H1 (cell line): ENCODE results near the gene PTCHD1.

Experiments
- ATF3 ChIP-seq: IDR thresholded peaks from 2 replicates; pipeline ENCODE4 v1.6.1; 2011; ENCODE audit warnings: low read depth, mild to moderate bottlenecking, low read length; ENCODE audit not compliant: insufficient read depth
- BACH1 ChIP-seq: IDR thresholded peaks from 2 replicates; pipeline ENCODE4 v1.6.1; 2012; ENCODE audit warnings: low read length, improper control_type of control experiment
- CEBPB ChIP-seq: IDR thresholded peaks from 2 replicates; pipeline ENCODE4 v1.6.1; 2012; ENCODE audit warnings: low read depth, low read length
- CTCF ChIP-seq, 3 experiments: IDR thresholded peaks; 1 replicate in 2 of 3; 2 replicates in 1 of 3; pipeline versions ENCODE4 v1.5.1 to v1.6.1; 2011; ENCODE audit warnings: low read length in 3 of 3, mild to moderate bottlenecking in 3 of 3, inconsistent platforms in 2 of 3, low read depth in 1 of 3, moderate library complexity in 1 of 3; ENCODE audit not compliant: insufficient read depth in 1 of 3; ENCODE audit errors: control extremely low read depth in 1 of 3
- HDAC2 ChIP-seq, 2 experiments: fragments of 300-600 bp in 1 of 2; sonication (generic) in 1 of 2; IDR thresholded peaks; 2 replicates each; pipeline ENCODE4 v1.6.1; 2011 to 2012; ENCODE audit warnings: low read depth in 2 of 2, low read length in 2 of 2, mild to moderate bottlenecking in 2 of 2, moderate library complexity in 2 of 2, borderline replicate concordance in 1 of 2, inconsistent platforms in 1 of 2
- JUND ChIP-seq: IDR thresholded peaks from 2 replicates; pipeline ENCODE4 v1.6.1; 2011; ENCODE audit warnings: mild to moderate bottlenecking, improper control_type of control experiment, low read length
- KDM1A ChIP-seq: fragments of 200-600, 300-600 bp; sonication (generic); IDR thresholded peaks from 2 replicates; pipeline ENCODE4 v1.7.1; 2016; ENCODE audit warnings: mild to moderate bottlenecking, low read length, borderline replicate concordance
- POLR2A ChIP-seq, 2 experiments: IDR thresholded peaks; 1 replicate in 1 of 2; 2 replicates in 1 of 2; pipeline ENCODE4 v1.6.1; 2011; ENCODE audit warnings: low read depth in 2 of 2, low read length in 2 of 2, mild to moderate bottlenecking in 2 of 2; ENCODE audit errors: control extremely low read depth in 1 of 2
- POLR2AphosphoS5 ChIP-seq: IDR thresholded peaks from 2 replicates; pipeline ENCODE4 v1.6.1; 2011; ENCODE audit warnings: low read depth, low read length
- RAD21 ChIP-seq, 2 experiments: IDR thresholded peaks in 1 of 2; conservative IDR thresholded peaks in 1 of 2; 2 replicates each; pipeline ENCODE4 v1.6.1; 2011; ENCODE audit warnings: low read depth in 2 of 2, low read length in 2 of 2, improper control_type of control experiment in 1 of 2, inconsistent platforms in 1 of 2, mild to moderate bottlenecking in 1 of 2, moderate library complexity in 1 of 2
- USF2 ChIP-seq: IDR thresholded peaks from 2 replicates; pipeline ENCODE4 v1.6.1; 2011; ENCODE audit warnings: low read length, improper control_type of control experiment
- TF ChIP-seq, protein P1 (sequence below): IDR thresholded peaks from 2 replicates; pipeline ENCODE4 v1.6.1; 2012; ENCODE audit warnings: inconsistent platforms
- TF ChIP-seq, protein P2 (sequence below): IDR thresholded peaks from 2 replicates; pipeline ENCODE4 v1.6.1; 2012; ENCODE audit warnings: low read length, inconsistent platforms

GRCh38 chrX:23287191-23287725 is 47.4 kb upstream of the PTCHD1 start:
- no peak for TF ChIP-seq RAD21 (IDR thresholded peaks at IDR 0.05 in 1 of 2, conservative IDR thresholded peaks at IDR 0.05 in 1 of 2; ENCODE audit: low read depth in 2 of 2, low read length in 2 of 2)
- TF ChIP-seq JUND = no peak
- no peak for TF ChIP-seq ATF3
- TF ChIP-seq POLR2A (IDR thresholded peaks at IDR 0.05; ENCODE audit: control extremely low read depth in 1 of 2, low read depth in 2 of 2, low read length in 2 of 2) = no peak
- TF ChIP-seq, protein P1, sequence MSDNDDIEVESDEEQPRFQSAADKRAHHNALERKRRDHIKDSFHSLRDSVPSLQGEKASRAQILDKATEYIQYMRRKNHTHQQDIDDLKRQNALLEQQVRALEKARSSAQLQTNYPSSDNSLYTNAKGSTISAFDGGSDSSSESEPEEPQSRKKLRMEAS = no peak
- TF ChIP-seq KDM1A = no peak
- TF ChIP-seq CTCF (IDR thresholded peaks at IDR 0.05; ENCODE audit: control extremely low read depth in 1 of 3, insufficient read depth in 1 of 3, low read depth in 1 of 3, low read length in 3 of 3) = no peak
- TF ChIP-seq HDAC2 (IDR thresholded peaks at IDR 0.05; ENCODE audit: borderline replicate concordance in 1 of 2, low read depth in 2 of 2, low read length in 2 of 2) = no peak
- TF ChIP-seq POLR2AphosphoS5 = no peak
- no peak for TF ChIP-seq CEBPB
- TF ChIP-seq, protein P2, sequence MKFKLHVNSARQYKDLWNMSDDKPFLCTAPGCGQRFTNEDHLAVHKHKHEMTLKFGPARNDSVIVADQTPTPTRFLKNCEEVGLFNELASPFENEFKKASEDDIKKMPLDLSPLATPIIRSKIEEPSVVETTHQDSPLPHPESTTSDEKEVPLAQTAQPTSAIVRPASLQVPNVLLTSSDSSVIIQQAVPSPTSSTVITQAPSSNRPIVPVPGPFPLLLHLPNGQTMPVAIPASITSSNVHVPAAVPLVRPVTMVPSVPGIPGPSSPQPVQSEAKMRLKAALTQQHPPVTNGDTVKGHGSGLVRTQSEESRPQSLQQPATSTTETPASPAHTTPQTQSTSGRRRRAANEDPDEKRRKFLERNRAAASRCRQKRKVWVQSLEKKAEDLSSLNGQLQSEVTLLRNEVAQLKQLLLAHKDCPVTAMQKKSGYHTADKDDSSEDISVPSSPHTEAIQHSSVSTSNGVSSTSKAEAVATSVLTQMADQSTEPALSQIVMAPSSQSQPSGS = no peak
- TF ChIP-seq BACH1 = no peak
- no peak for TF ChIP-seq USF2
